GM18502 (cell line): Measurements from ENCODE around the gene ANKRD10.

Experiments used
- ATAC-seq: cut with Tn5 transposase; IDR thresholded peaks from one replicate; pipeline ENCODE4 v1.9.1; 2021; ENCODE audit warnings: mild to moderate bottlenecking; ENCODE audit not compliant: unreplicated experiment, poor library complexity

ANKRD10 gene

GRCh38 chr13:110836605-110836903 lies 78.3 kb downstream of the ANKRD10 start:
- no peak for ATAC-seq

- ATAC-seq = no peak
These were observed 78.9 kb downstream of the ANKRD10 start for GRCh38 chr13:110835721-110836604.

- no peak for ATAC-seq
These were observed 80.3 kb downstream of the ANKRD10 start for GRCh38 chr13:110834572-110834971.

GRCh38 chr13:110832531-110832930 lies 82.3 kb downstream of the ANKRD10 start:
- no peak for ATAC-seq

- ATAC-seq = no peak
These were observed 82.7 kb downstream of the ANKRD10 start for GRCh38 chr13:110832205-110832479.

GRCh38 chr13:110831437-110832204 lies 83.2 kb downstream of the ANKRD10 start:
- no peak for ATAC-seq

- no peak for ATAC-seq
These were observed 84.0 kb downstream of the ANKRD10 start for GRCh38 chr13:110830800-110831371.

- ATAC-seq = no peak
These were observed 84.5 kb downstream of the ANKRD10 start for GRCh38 chr13:110830331-110830730.

GRCh38 chr13:110829486-110829885 lies 85.4 kb downstream of the ANKRD10 start:
- ATAC-seq = no peak

- no peak for ATAC-seq
These were observed 86.2 kb downstream of the ANKRD10 start for GRCh38 chr13:110828705-110829104.
